ENCODE data around the gene RETREG2. TPM values are rescaled to one million over a fixed set of nuclear protein-coding genes. Genes with fewer than 3 reads are reported as not detected.
A peak's percentile ranks its signal among the peaks of the same experiment; 100 is the strongest.

RETREG2 gene
- total and polyA plus RNA-seq, 4 donors, result 21.7 to 42.8 (median 37.7) TPM

- 33% methylated on average over 17 of the region's 17 CpGs for WGBS
- H3K9me3 ChIP-seq (ENCODE audit: control insufficient read depth in 4 of 4, low read length in 3 of 4), result no peaks in the 10 kb centered on the region
- H3K4me1 ChIP-seq (ENCODE audit: control insufficient read depth in 4 of 4, insufficient read depth in 4 of 4, low read length in 3 of 4), result peaks cover 3 to 26% (median 23%) of the 10 kb centered on the region in 4 donors
- H3K27me3 ChIP-seq (ENCODE audit: control insufficient read depth in 4 of 4, insufficient read depth in 4 of 4, low read length in 3 of 4), result no peaks in the 10 kb centered on the region
- peaks cover 5 to 21% (median 9%) of the 10 kb centered on the region in 4 donors for H3K36me3 ChIP-seq (ENCODE audit: control insufficient read depth in 4 of 4, insufficient read depth in 3 of 4, low read depth in 1 of 4, low read length in 3 of 4)
- no peak overlapping the region for H3K9ac ChIP-seq (ENCODE audit: low read depth in 1 of 2, low read length in 2 of 2)
- peak overlapping the region in 1 of 3 donors; percentile 78 for H3K4me3 ChIP-seq (ENCODE audit: low read depth in 1 of 3, low read length in 3 of 3)
- TF ChIP-seq SP1 (IDR thresholded peaks at IDR 0.05), result peak; percentile 30
- peak in 1 of 2 donors; percentile 20 for TF ChIP-seq RXRA (IDR thresholded peaks at IDR 0.05)
- TF ChIP-seq HNF4A (conservative IDR thresholded peaks at IDR 0.05), result peak; percentile 69 to 73
- no peak for TF ChIP-seq CTCF (IDR thresholded peaks at IDR 0.05; ENCODE audit: low read depth, low read length, missing input control)
- TF ChIP-seq MAX (IDR thresholded peaks at IDR 0.05), result no peak
- peak overlapping the region; percentile 95 to 97 for H3K27ac ChIP-seq (ENCODE audit: low read depth in 1 of 2, low read length in 2 of 2)
- peak; percentile 42 for DNase-seq (ENCODE audit: low spot score)
Measured at GRCh38 chr2:219207884-219208740, 30.0 kb downstream of the RETREG2 start.

- Histone ChIP-seq H3K9ac (ENCODE audit: low read depth in 1 of 2, low read length in 2 of 2) (no peak overlapping the region), H3K36me3 (ENCODE audit: control insufficient read depth in 4 of 4, insufficient read depth in 3 of 4, low read depth in 1 of 4, low read length in 3 of 4) (peaks cover 11 to 33% (median 13%) of the 10 kb centered on the region in 4 donors), H3K27me3 (ENCODE audit: control insufficient read depth in 4 of 4, insufficient read depth in 4 of 4, low read length in 3 of 4) (no peaks in the 10 kb centered on the region), H3K4me1 (ENCODE audit: control insufficient read depth in 4 of 4, insufficient read depth in 4 of 4, low read length in 3 of 4) (peaks cover 3 to 26% (median 23%) of the 10 kb centered on the region in 4 donors), H3K4me3 (ENCODE audit: low read depth in 1 of 3, low read length in 3 of 3) (no peak overlapping the region), H3K9me3 (ENCODE audit: control insufficient read depth in 4 of 4, low read length in 3 of 4) (no peaks in the 10 kb centered on the region), H3K27ac (ENCODE audit: low read depth in 1 of 2, low read length in 2 of 2) (no peak overlapping the region)
- DNase-seq (ENCODE audit: low spot score), result no peak
- TF ChIP-seq FOXA2 (IDR thresholded peaks at IDR 0.05) (no peak), RXRA (IDR thresholded peaks at IDR 0.05) (no peak), NR2F2 (IDR thresholded peaks at IDR 0.05) (no peak), TAF1 (conservative IDR thresholded peaks at IDR 0.05) (no peak), CTCF (IDR thresholded peaks at IDR 0.05; ENCODE audit: low read depth, low read length, missing input control) (no peak), EGR1 (IDR thresholded peaks at IDR 0.05; ENCODE audit: low read depth in 2 of 2) (no peak), REST (IDR thresholded peaks at IDR 0.05) (no peak), RAD21 (IDR thresholded peaks at IDR 0.05) (no peak), HNF4A (conservative IDR thresholded peaks at IDR 0.05) (no peak), HNF4G (IDR thresholded peaks at IDR 0.05) (no peak), SP1 (IDR thresholded peaks at IDR 0.05) (no peak), FOXA1 (IDR thresholded peaks at IDR 0.05) (no peak), YY1 (IDR thresholded peaks at IDR 0.05) (no peak), JUND (IDR thresholded peaks at IDR 0.05) (no peak), MAX (IDR thresholded peaks at IDR 0.05) (no peak), ZBTB33 (IDR thresholded peaks at IDR 0.05) (no peak), GABPA (IDR thresholded peaks at IDR 0.05 in 1 of 2, conservative IDR thresholded peaks at IDR 0.05 in 1 of 2) (no peak), ATF3 (IDR thresholded peaks at IDR 0.05) (no peak)
- WGBS, result 87% methylated on average over 18 of the region's 18 CpGs
Measured at GRCh38 chr2:219209236-219210195, 31.4 kb downstream of the RETREG2 start.
